HepG2 (cell line): ENCODE results near the gene MTSS2. TPM values are rescaled to one million over a fixed set of nuclear protein-coding genes. Genes with fewer than 3 reads are reported as not detected.

ENCODE experiments used
- BATF2 ChIP-seq: sonication (generic); formaldehyde crosslinking; IDR thresholded peaks from 2 replicates; pipeline ENCODE4 v1.8.0; 2022; ENCODE audit warnings: mild to moderate bottlenecking, missing genetic modification reagents, moderate library complexity
- HDAC1 ChIP-seq: sonication (generic); formaldehyde crosslinking; IDR thresholded peaks from 2 replicates; pipeline ENCODE4 v1.5.1; 2020; ENCODE audit warnings: mild to moderate bottlenecking, missing genetic modification reagents
- HOXA3 ChIP-seq: sonication (generic); formaldehyde crosslinking; IDR thresholded peaks from 2 replicates; pipeline ENCODE4 v1.5.0; 2020; ENCODE audit warnings: missing genetic modification reagents
- JUND ChIP-seq: sonication (generic); formaldehyde crosslinking; IDR thresholded peaks from 2 replicates; pipeline ENCODE4 v1.8.0; 2022; ENCODE audit warnings: mild to moderate bottlenecking, missing genetic modification reagents
- KMT2A ChIP-seq: sonication (generic); formaldehyde crosslinking; IDR thresholded peaks from 2 replicates; pipeline ENCODE4 v1.4.0; 2020; ENCODE audit warnings: missing genetic modification reagents
- MTA1 ChIP-seq: sonication (generic); formaldehyde crosslinking; IDR thresholded peaks from 2 replicates; pipeline ENCODE4 v1.4.0; 2020; ENCODE audit warnings: missing genetic modification reagents, mild to moderate bottlenecking, borderline replicate concordance
- NCOA2 ChIP-seq: sonication (generic); formaldehyde crosslinking; IDR thresholded peaks from 2 replicates; pipeline ENCODE4 v1.8.0; 2022; ENCODE audit warnings: inconsistent platforms
- NFAT5 ChIP-seq: sonication (generic); formaldehyde crosslinking; IDR thresholded peaks from 2 replicates; pipeline ENCODE4 v1.4.0; 2020; ENCODE audit warnings: missing genetic modification reagents
- NFIB ChIP-seq: sonication (generic); formaldehyde crosslinking; IDR thresholded peaks from 2 replicates; pipeline ENCODE4 v1.9.0; 2021; ENCODE audit warnings: missing genetic modification reagents, mild to moderate bottlenecking, borderline replicate concordance
- PHF21A ChIP-seq: sonication (generic); formaldehyde crosslinking; IDR thresholded peaks from 2 replicates; pipeline ENCODE4 v1.5.0; 2020; ENCODE audit warnings: mild to moderate bottlenecking, missing genetic modification reagents
- REPIN1 ChIP-seq: sonication (generic); formaldehyde crosslinking; IDR thresholded peaks from 2 replicates; pipeline ENCODE4 v1.8.0; 2022; ENCODE audit warnings: missing genetic modification reagents, low read depth, mild to moderate bottlenecking, borderline replicate concordance
- RXRA ChIP-seq: sonication (generic); formaldehyde crosslinking; IDR thresholded peaks from 2 replicates; pipeline ENCODE4 v1.5.1; 2020; ENCODE audit warnings: missing genetic modification reagents
- TMF1 ChIP-seq: sonication (generic); formaldehyde crosslinking; IDR thresholded peaks from 2 replicates; pipeline ENCODE4 v1.8.1; 2022; ENCODE audit warnings: low read depth, missing genetic modification reagents
- ZBTB38 ChIP-seq: sonication (generic); formaldehyde crosslinking; IDR thresholded peaks from 2 replicates; pipeline ENCODE4 v1.5.1; 2020; ENCODE audit warnings: mild to moderate bottlenecking, missing genetic modification reagents
- ZFP91 ChIP-seq: sonication (generic); formaldehyde crosslinking; IDR thresholded peaks from 2 replicates; pipeline ENCODE4 v1.9.0; 2022; ENCODE audit warnings: missing genetic modification reagents, mild to moderate bottlenecking, borderline replicate concordance
- ZNF383 ChIP-seq: sonication (generic); formaldehyde crosslinking; IDR thresholded peaks from 2 replicates; pipeline ENCODE4 v1.4.0; 2020; ENCODE audit warnings: missing genetic modification reagents, mild to moderate bottlenecking, borderline replicate concordance
- ZNF501 ChIP-seq: sonication (generic); formaldehyde crosslinking; IDR thresholded peaks from 2 replicates; pipeline ENCODE4 v1.5.1; 2020; ENCODE audit warnings: mild to moderate bottlenecking, moderate library complexity, missing genetic modification reagents
- ZNF556 ChIP-seq: sonication (generic); formaldehyde crosslinking; IDR thresholded peaks from 2 replicates; pipeline ENCODE4 v1.4.0; 2020; ENCODE audit warnings: mild to moderate bottlenecking, missing genetic modification reagents, borderline replicate concordance
- ZNF766 ChIP-seq: sonication (generic); formaldehyde crosslinking; IDR thresholded peaks from 2 replicates; pipeline ENCODE4 v1.5.0; 2020; ENCODE audit warnings: missing genetic modification reagents, borderline replicate concordance
- ZNF790 ChIP-seq: sonication (generic); formaldehyde crosslinking; IDR thresholded peaks from 2 replicates; pipeline ENCODE4 v1.8.0; 2022; ENCODE audit warnings: missing genetic modification reagents, mild to moderate bottlenecking, borderline replicate concordance
- ZNF839 ChIP-seq: sonication (generic); formaldehyde crosslinking; IDR thresholded peaks from 2 replicates; pipeline ENCODE4 v1.4.0; 2020; ENCODE audit warnings: missing genetic modification reagents, mild to moderate bottlenecking, borderline replicate concordance
- polyA plus RNA-seq, 8 experiments: library from polyadenylated mRNA; depleted of rRNA in 3 of 8; stranded (reverse) in 7 of 8; unstranded in 1 of 8; fragments of >200 nt; fragmentation: Illumina TruSeq in 4 of 8; extraction: Trizol in 4 of 8; gene quantifications; 2 replicates each; pipeline versions ENCODE4 v1.2.1 to v1.2.3, GENCODE V29; 2011 to 2016; ENCODE audit warnings: low read depth in 4 of 8, missing spikeins in 1 of 8, mixed read lengths in 1 of 8; ENCODE audit not compliant: insufficient read depth in 1 of 8
- total RNA-seq, 5 experiments: library from RNA; depleted of rRNA; stranded (reverse); fragments of >200 nt; fragmentation: Illumina TruSeq; extraction: Trizol; gene quantifications; 2 replicates each; pipeline ENCODE4 v1.2.3, GENCODE V29; 2016; ENCODE audit warnings: low read depth in 1 of 5

MTSS2 gene
- total and polyA plus RNA-seq, 2 of the 13 experiments (the other 11 are each of a cell fraction or from before 2014, with no cell fraction given), result 132 to 242 TPM

- no peak for TF ChIP-seq NFAT5 (CRISPR knock-in tag)
- 0 out of 2 replicates have a peak, but pooled peaks have one; percentile 25 for TF ChIP-seq ZNF766
- 0 out of 2 replicates have a peak, but pooled peaks have one; percentile 12 for TF ChIP-seq ZFP91
- peak; percentile 75; the same call in 1 of the 2 replicates for TF ChIP-seq ZNF839 (CRISPR knock-in tag)
- TF ChIP-seq HDAC1 (CRISPR knock-in tag), result peak; percentile 10; the same call in 1 of the 2 replicates
- no peak for TF ChIP-seq ZNF383
- peak; percentile 63; the same call in 1 of the 2 replicates for TF ChIP-seq ZNF501 (CRISPR knock-in tag)
- TF ChIP-seq TMF1 (CRISPR knock-in tag), result no peak
- TF ChIP-seq KMT2A (CRISPR knock-in tag), result no peak
- TF ChIP-seq RXRA (CRISPR knock-in tag), result peak; percentile 11; the same call in 1 of the 2 replicates
- TF ChIP-seq HOXA3 (CRISPR knock-in tag), result peak; percentile 60; the same call in 1 of the 2 replicates
- peak; percentile 88 for TF ChIP-seq ZBTB38 (CRISPR knock-in tag)
- no peak for TF ChIP-seq NCOA2
- TF ChIP-seq REPIN1 (CRISPR knock-in tag), result peak; percentile 11; the same call in 1 of the 2 replicates
- no peak; the same call in 1 of the 2 replicates for TF ChIP-seq ZNF790 (CRISPR knock-in tag)
- peak; percentile 19; the same call in 1 of the 2 replicates for TF ChIP-seq MTA1
- no peak for TF ChIP-seq NFIB (CRISPR knock-in tag)
- TF ChIP-seq BATF2 (CRISPR knock-in tag), result no peak
- TF ChIP-seq ZNF556, result no peak
- no peak for TF ChIP-seq PHF21A
- TF ChIP-seq JUND (CRISPR knock-in tag), result 0 out of 2 replicates have a peak, but pooled peaks have one; percentile 33
These were observed 686 bp upstream of the MTSS2 start (continued) for GRCh38 chr16:70686376-70687101.
